ENCODE measurements around the gene DIO1.

DNA sequence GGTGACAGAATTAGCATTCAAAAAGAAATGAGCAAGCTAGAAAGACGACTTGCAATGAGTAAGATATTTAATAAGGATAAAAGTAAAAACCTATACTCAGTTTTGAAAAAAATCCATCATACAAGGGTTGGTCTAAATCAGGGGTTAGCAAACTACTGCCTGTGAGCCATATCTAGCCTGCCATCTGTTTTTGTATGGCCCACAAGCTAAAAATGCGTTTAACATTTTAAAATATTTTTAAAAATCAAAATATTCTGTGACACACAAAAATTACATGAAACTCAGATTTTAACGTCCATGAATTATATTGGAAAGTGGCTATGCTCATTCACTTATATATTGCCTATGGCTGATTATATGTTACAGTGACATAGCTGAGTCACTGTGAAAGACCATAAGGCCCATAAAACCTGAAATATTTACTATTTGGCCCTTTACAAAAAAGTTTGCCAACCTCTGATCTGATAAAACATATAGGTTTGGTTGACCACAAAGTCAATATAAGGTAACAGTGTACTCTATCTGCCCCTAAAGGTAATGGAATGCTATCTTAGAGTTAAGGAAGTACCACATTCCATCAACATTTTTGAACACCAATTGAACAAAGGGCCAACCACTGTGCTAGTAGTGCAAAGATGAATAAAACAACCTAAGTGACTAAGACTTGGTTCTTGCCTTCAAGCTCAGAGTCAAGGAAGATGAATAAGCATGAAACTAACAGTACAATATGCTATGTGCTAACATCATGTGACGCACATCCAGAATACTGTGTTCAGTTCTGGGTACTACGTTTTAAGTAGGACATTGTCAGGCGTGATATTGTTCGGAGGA is 48.4 kb downstream of the DIO1 start:
- TF ChIP-seq MYBL2 (CRISPR knock-in tag; IDR thresholded peaks at IDR 0.05), result no peak
- TF ChIP-seq, protein P1, sequence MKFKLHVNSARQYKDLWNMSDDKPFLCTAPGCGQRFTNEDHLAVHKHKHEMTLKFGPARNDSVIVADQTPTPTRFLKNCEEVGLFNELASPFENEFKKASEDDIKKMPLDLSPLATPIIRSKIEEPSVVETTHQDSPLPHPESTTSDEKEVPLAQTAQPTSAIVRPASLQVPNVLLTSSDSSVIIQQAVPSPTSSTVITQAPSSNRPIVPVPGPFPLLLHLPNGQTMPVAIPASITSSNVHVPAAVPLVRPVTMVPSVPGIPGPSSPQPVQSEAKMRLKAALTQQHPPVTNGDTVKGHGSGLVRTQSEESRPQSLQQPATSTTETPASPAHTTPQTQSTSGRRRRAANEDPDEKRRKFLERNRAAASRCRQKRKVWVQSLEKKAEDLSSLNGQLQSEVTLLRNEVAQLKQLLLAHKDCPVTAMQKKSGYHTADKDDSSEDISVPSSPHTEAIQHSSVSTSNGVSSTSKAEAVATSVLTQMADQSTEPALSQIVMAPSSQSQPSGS (CRISPR knock-in tag; IDR thresholded peaks at IDR 0.05; ENCODE audit: borderline replicate concordance, low read depth), result no peak
- TF ChIP-seq, protein P2, sequence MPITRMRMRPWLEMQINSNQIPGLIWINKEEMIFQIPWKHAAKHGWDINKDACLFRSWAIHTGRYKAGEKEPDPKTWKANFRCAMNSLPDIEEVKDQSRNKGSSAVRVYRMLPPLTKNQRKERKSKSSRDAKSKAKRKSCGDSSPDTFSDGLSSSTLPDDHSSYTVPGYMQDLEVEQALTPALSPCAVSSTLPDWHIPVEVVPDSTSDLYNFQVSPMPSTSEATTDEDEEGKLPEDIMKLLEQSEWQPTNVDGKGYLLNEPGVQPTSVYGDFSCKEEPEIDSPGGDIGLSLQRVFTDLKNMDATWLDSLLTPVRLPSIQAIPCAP (CRISPR knock-in tag; IDR thresholded peaks at IDR 0.05), result no peak
